Erythroblast (primary cell): Measurements from ENCODE around the gene CARD19.

Experiments used
- GATA1 ChIP-seq: IDR thresholded peaks from 2 replicates; pipeline ENCODE4 v1.6.1; 2011; ENCODE audit warnings: low read depth, mild to moderate bottlenecking, control low read depth, low read length, moderate library complexity
- POLR2A ChIP-seq: IDR thresholded peaks from 2 replicates; pipeline ENCODE4 v1.6.1; 2011; ENCODE audit warnings: mild to moderate bottlenecking, low read length

DNA sequence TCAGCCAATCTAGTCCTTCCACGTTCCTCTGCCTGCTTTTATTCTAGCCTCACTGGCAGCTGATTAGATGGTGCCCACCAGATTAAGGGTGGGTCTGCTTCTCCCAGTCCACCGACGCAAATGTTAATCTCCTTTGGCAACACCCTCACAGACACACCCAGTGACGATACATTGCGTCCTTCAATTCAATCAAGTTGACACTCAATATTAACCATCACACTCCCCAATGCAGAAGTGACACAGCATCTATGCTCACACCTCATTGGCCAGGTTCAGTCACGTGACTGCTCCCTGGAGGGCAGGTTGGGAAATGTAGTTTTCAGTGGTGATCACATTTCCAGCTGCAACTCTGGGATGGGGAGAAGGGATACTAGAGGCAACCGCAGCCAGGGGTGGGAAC is 24.6 kb upstream of the CARD19 start:
- TF ChIP-seq POLR2A (no peak), GATA1 (no peak)
